Activated CD4-positive, alpha-beta T cell treated with anti-CD3 and anti-CD28 coated beads for 48 hours (primary cell): ENCODE data around the gene PRKAG3.
"Not testable (repeated sequence)": the region's sequence is repeated elsewhere in the genome, so short reads cannot be mapped to it uniquely, and the experiment has no call there.

ENCODE experiments used
- DNase-seq: peaks from one replicate; pipeline ENCODE4 v3.0.0-alpha.2; 2020

The PRKAG3 gene

GRCh38 chr2:218780046-218780445 lies 51.6 kb downstream of the PRKAG3 start:
- no peak for DNase-seq

GRCh38 chr2:218777276-218777990 lies 54.2 kb downstream of the PRKAG3 start:
- no peak for DNase-seq

GRCh38 chr2:218776488-218776887 lies 55.1 kb downstream of the PRKAG3 start:
- no peak for DNase-seq

GRCh38 chr2:218773881-218774280 lies 57.7 kb downstream of the PRKAG3 start:
- DNase-seq: no peak

- not testable (repeated sequence) for DNase-seq
Measured at GRCh38 chr2:218772759-218773158, 58.8 kb downstream of the PRKAG3 start.
